ENCODE results near the gene NXPH2.
A peak's percentile ranks its signal among the peaks of the same experiment; 100 is the strongest.

NXPH2 gene

GRCh38 chr2:138779781-138780445, at the start of gene NXPH2:
NXPH2 (minus strand) TSS chr2:138780390; CDS start chr2:138780241, 149 bp downstream.
- no peak for DNase-seq

- DNase-seq = peak; percentile 13
These were observed 49.2 kb upstream of the NXPH2 start for GRCh38 chr2:138829326-138829919.

- peak; percentile 50 for DNase-seq
These were observed 47.4 kb upstream of the NXPH2 start for GRCh38 chr2:138827426-138828054.

GRCh38 chr2:138823666-138824065, 43.5 kb upstream of the NXPH2 start:
- no peak for DNase-seq

- DNase-seq = no peak
These were observed 39.8 kb upstream of the NXPH2 start for GRCh38 chr2:138819964-138820363.

- DNase-seq = no peak
These were observed 38.4 kb upstream of the NXPH2 start for GRCh38 chr2:138818556-138818955.

- DNase-seq = no peak
These were observed 34.1 kb upstream of the NXPH2 start for GRCh38 chr2:138814123-138814898.

- no peak for DNase-seq
These were observed 31.2 kb upstream of the NXPH2 start for GRCh38 chr2:138811431-138811830.

- no peak for DNase-seq
These were observed 14.5 kb upstream of the NXPH2 start for GRCh38 chr2:138794724-138795123.

GRCh38 chr2:138787053-138787666, 7.0 kb upstream of the NXPH2 start:
- peak; percentile 56 for DNase-seq

- DNase-seq = no peak
These were observed 2.2 kb upstream of the NXPH2 start for GRCh38 chr2:138782383-138782782.

- no peak for DNase-seq
These were observed 718 bp upstream of the NXPH2 start for GRCh38 chr2:138780908-138781307.

- DNase-seq = no peak
These were observed 273 bp upstream of the NXPH2 start for GRCh38 chr2:138780446-138780880.

- DNase-seq = no peak
These were observed 797 bp downstream of the NXPH2 start for GRCh38 chr2:138779406-138779780.

GRCh38 chr2:138777996-138778395, 2.2 kb downstream of the NXPH2 start:
- no peak for DNase-seq

GRCh38 chr2:138775736-138776135, 4.5 kb downstream of the NXPH2 start:
- no peak for DNase-seq

GRCh38 chr2:138771534-138771933, 8.7 kb downstream of the NXPH2 start:
- no peak for DNase-seq

- peak; percentile 12 for DNase-seq
These were observed 13.1 kb downstream of the NXPH2 start for GRCh38 chr2:138767101-138767500.

- DNase-seq = no peak
These were observed 13.7 kb downstream of the NXPH2 start for GRCh38 chr2:138766464-138766863.

- DNase-seq = no peak
These were observed 16.2 kb downstream of the NXPH2 start for GRCh38 chr2:138763971-138764370.

GRCh38 chr2:138762533-138762932, 17.7 kb downstream of the NXPH2 start:
- DNase-seq = no peak

- no peak for DNase-seq
These were observed 19.5 kb downstream of the NXPH2 start for GRCh38 chr2:138760676-138761075.

GRCh38 chr2:138757384-138757783, 22.8 kb downstream of the NXPH2 start:
- DNase-seq = no peak

All from HCEC 1CT (cell line).